ENCODE measurements around the gene MTA1. TPM values are rescaled to one million over a fixed set of nuclear protein-coding genes. Genes with fewer than 3 reads are reported as not detected.

MTA1 gene
- total and polyA plus RNA-seq, 2 of the 8 experiments (the other 6 are each of a cell fraction or from before 2014, with no cell fraction given): 73.9 to 221 TPM

- no peak overlapping the region for H4K5ac ChIP-seq (ENCODE audit: insufficient read length, low read depth, low read length)
- H3K56ac ChIP-seq (replicated peaks; ENCODE audit: insufficient read length, low read depth, low read length): no peak overlapping the region
- H2AFZ ChIP-seq (ENCODE audit: low read length): no peak overlapping the region
- H3K36me3 ChIP-seq (ENCODE audit: control insufficient read depth in 2 of 4, insufficient read depth in 4 of 4, low read length in 3 of 4): peaks cover 3 to 19% (median 8%) of the 10 kb centered on the region in 4 experiments; a peak in 4 of 8 replicates
- FAIRE-seq (no peak), DNase-seq (ENCODE audit: low read depth in 1 of 2, low spot score in 2 of 2) (no peak)
- POLR2A ChIA-PET (ENCODE audit: partially characterized antibody): no interaction called here
- H3K23me2 ChIP-seq (ENCODE audit: low read depth, low read length): no peaks in the 10 kb centered on the region
- H3K4me3 ChIP-seq (ENCODE audit: extremely low read depth in 1 of 4, insufficient read depth in 2 of 4, low read depth in 3 of 4, low read length in 4 of 4): no peak overlapping the region
- no peak overlapping the region for H2BK15ac ChIP-seq (ENCODE audit: low read length)
- WGBS, 2 experiments (ENCODE audit: extremely low coverage in 1 of 2, insufficient coverage in 1 of 2, insufficient read length in 1 of 2, insufficient replicate concordance in 2 of 2, low coverage in 1 of 2, low lambda C conversion rate in 2 of 2, missing lambda C conversion rate in 1 of 2): 92% methylated on average over 17 of the region's 17 CpGs; no CpG with 5 or more reads in 1 of the 2 experiments
- no peaks in the 10 kb centered on the region for H3K79me2 ChIP-seq (ENCODE audit: control insufficient read depth in 1 of 2, insufficient read depth in 2 of 2, low read length in 2 of 2)
- no peaks in the 10 kb centered on the region; a peak in 1 of 4 replicates for H3K9me3 ChIP-seq (ENCODE audit: insufficient read depth in 2 of 2, low read depth in 1 of 2, low read length in 1 of 2)
- H2BK120ac ChIP-seq (replicated peaks; ENCODE audit: low read depth, low read length): no peak overlapping the region
- no peak overlapping the region for H4K8ac ChIP-seq (ENCODE audit: extremely low read depth, insufficient read depth, low read length)
- no peak overlapping the region for H3K9ac ChIP-seq (replicated peaks in 1 of 4; ENCODE audit: extremely low read depth in 1 of 4, low read depth in 3 of 4, low read length in 3 of 4)
- peaks cover 0 to 9% of the 10 kb centered on the region in 2 experiments for H4K20me1 ChIP-seq (replicated peaks in 1 of 2; ENCODE audit: control insufficient read depth in 1 of 2, insufficient read depth in 2 of 2, low read length in 2 of 2)
- H3K4me2 ChIP-seq (ENCODE audit: insufficient read depth in 1 of 2, low read depth in 2 of 2, low read length in 2 of 2): no peak overlapping the region
- H3K14ac ChIP-seq (ENCODE audit: insufficient read length): no peak overlapping the region
- no peak overlapping the region for H3K18ac ChIP-seq (ENCODE audit: extremely low read depth, low read length)
- no peaks in the 10 kb centered on the region for H3K4me1 ChIP-seq (replicated peaks in 1 of 4; ENCODE audit: control insufficient read depth in 3 of 4, insufficient read depth in 4 of 4, low read length in 3 of 4)
- CTCF ChIA-PET (ENCODE audit: partially characterized antibody): interaction anchor here (0.6 to 3.0 kb wide), 14 partner anchors 8 to 195 kb away, joined by 3 to 11 read pairs (median 4); no protein-coding TSS in a partner anchor
- no peak overlapping the region for H4K91ac ChIP-seq (replicated peaks; ENCODE audit: insufficient read length, low read length)
- H2BK12ac ChIP-seq (ENCODE audit: low read depth, low read length): no peak overlapping the region
- no peak overlapping the region for H3K27ac ChIP-seq (ENCODE audit: low read depth, low read length)
- no peak overlapping the region for H2BK20ac ChIP-seq (ENCODE audit: low read length)
- no peak overlapping the region for H3K23ac ChIP-seq (ENCODE audit: insufficient read length)
- no peaks in the 10 kb centered on the region for H3K79me1 ChIP-seq (ENCODE audit: low read depth, low read length)
- no peak overlapping the region for H2AK5ac ChIP-seq (ENCODE audit: low read depth, low read length)
- no peaks in the 10 kb centered on the region for H3K27me3 ChIP-seq (replicated peaks in 1 of 4; ENCODE audit: control insufficient read depth in 3 of 4, extremely low read depth in 1 of 4, insufficient read depth in 3 of 4, low read length in 3 of 4)
- no peak overlapping the region for H3K4ac ChIP-seq (replicated peaks; ENCODE audit: insufficient read length, low read depth, low read length)
- no peak overlapping the region for H2BK5ac ChIP-seq (ENCODE audit: low read depth, low read length)
- TF ChIP-seq KDM1A (IDR thresholded peaks at IDR 0.05; ENCODE audit: borderline replicate concordance, low read length): no peak
- no peak for TF ChIP-seq RAD21 (IDR thresholded peaks at IDR 0.05 in 1 of 2, conservative IDR thresholded peaks at IDR 0.05 in 1 of 2; ENCODE audit: low read depth in 2 of 2, low read length in 2 of 2)
- TF ChIP-seq HDAC6 (IDR thresholded peaks at IDR 0.05; ENCODE audit: low read depth, low read length): no peak
- no peak for TF ChIP-seq ATF3 (IDR thresholded peaks at IDR 0.05; ENCODE audit: insufficient read depth, low read depth, low read length)
- TF ChIP-seq POU5F1 (IDR thresholded peaks at IDR 0.05; ENCODE audit: low read depth, low read length): no peak
- TF ChIP-seq GABPA (IDR thresholded peaks at IDR 0.05; ENCODE audit: borderline replicate concordance, insufficient read depth, low read length): no peak
- no peak for TF ChIP-seq FOSL1 (IDR thresholded peaks at IDR 0.05; ENCODE audit: insufficient read depth, low read depth, low read length)
- TF ChIP-seq BACH1 (IDR thresholded peaks at IDR 0.05; ENCODE audit: low read length): no peak
- TF ChIP-seq BRCA1 (IDR thresholded peaks at IDR 0.05; ENCODE audit: low read depth, low read length): no peak
- TF ChIP-seq TBP (IDR thresholded peaks at IDR 0.05; ENCODE audit: low read depth, low read length): no peak
- no peak for TF ChIP-seq EP300 (IDR thresholded peaks at IDR 0.05; ENCODE audit: borderline replicate concordance in 1 of 2, low read depth in 2 of 2, low read length in 2 of 2)
These were observed 40.5 kb upstream of the MTA1 start for GRCh38 chr14:105378873-105379685.

Data from H1 (cell line).